Upper lobe of left lung (tissue), 6 donors: Measurements from ENCODE around the gene CTXN3. TPM values are rescaled to one million over a fixed set of nuclear protein-coding genes. Genes with fewer than 3 reads are reported as not detected.

ENCODE experiments used
- ATAC-seq, 2 donors: fragments of 200-7000 bp; cut with Tn5 transposase; one replicate each; pipeline ENCODE4 v1.9.1; 2022; ENCODE audit warnings: mild to moderate bottlenecking in 2 of 2, moderate library complexity in 2 of 2; ENCODE audit not compliant: low FRiP score in 2 of 2
- DNase-seq, 2 donors: peaks; one replicate each; pipeline ENCODE4 v3.0.0-alpha.2; 2019 to 2020
- H3K27ac ChIP-seq, 4 donors: fragments of 200-600 bp; sonication (generic); one replicate each; pipeline ENCODE4 v1.5.1; 2016 to 2019
- H3K27me3 ChIP-seq, 4 donors: fragments of 200-600 bp; sonication (generic); one replicate each; pipeline ENCODE4 v1.5.1; 2017 to 2019
- H3K36me3 ChIP-seq, 4 donors: fragments of 200-600 bp; sonication (generic); one replicate each; pipeline ENCODE4 v1.5.1; 2016 to 2019
- H3K4me1 ChIP-seq, 4 donors: fragments of 200-600 bp; sonication (generic); one replicate each; pipeline ENCODE4 v1.5.1; 2018 to 2019
- H3K4me3 ChIP-seq, 4 donors: fragments of 200-600 bp; sonication (generic); one replicate each; pipeline ENCODE4 v1.5.1; 2017 to 2019; ENCODE audit warnings: mild to moderate bottlenecking in 2 of 4, moderate library complexity in 1 of 4
- H3K9me3 ChIP-seq, 4 donors: fragments of 200-600 bp; sonication (generic); one replicate each; pipeline ENCODE4 v1.5.1; 2018 to 2019
- EP300 ChIP-seq, 4 donors: sonication (generic); formaldehyde crosslinking; IDR thresholded peaks; one replicate each; pipeline ENCODE4 v1.5.1; 2017; ENCODE audit warnings: antibody characterized with exemption in 4 of 4, control low read depth in 2 of 4
- POLR2A ChIP-seq, 4 donors: fragments of 450-650 bp; IDR thresholded peaks; one replicate each; pipeline ENCODE4 v1.5.1; 2016 to 2017; ENCODE audit warnings: antibody characterized with exemption in 4 of 4, mild to moderate bottlenecking in 2 of 4
- POLR2AphosphoS5 ChIP-seq, 2 donors: sonication (generic); formaldehyde crosslinking; IDR thresholded peaks; one replicate each; pipeline ENCODE4 v1.5.1; 2017; ENCODE audit warnings: antibody characterized with exemption in 2 of 2
- WGBS, 2 donors: methylation state at CpG; one replicate each; pipeline ENCODE4 v1.1.5; 2017 to 2018; 5-methylcytosine and 5-hydroxymethylcytosine counted together
- total RNA-seq, 6 donors: library from RNA; depleted of rRNA in 4 of 6; stranded (reverse); fragments of >200 nt in 4 of 6; gene quantifications; one replicate each; pipeline versions ENCODE4 v1.1.0 to v1.2.1, GENCODE V29; 2016 to 2021
- TF ChIP-seq, protein P1 (sequence below), 6 experiments: fragments of 450-650 bp in 4 of 6; fragments of 200-600 bp in 2 of 6; sonication (generic) in 2 of 6; IDR thresholded peaks; one replicate each; pipeline ENCODE4 v1.5.1; 2016 to 2019; ENCODE audit warnings: antibody characterized with exemption in 6 of 6
- donor health status: DM: no; HTN: no; CAD: no; lungs with moderate emphysema.
- donor health status: DM: no; HTN: yes; CAD: no; lungs with severe emphysema.

CTXN3 gene
- total RNA-seq, 6 donors from 2014 or later, result not detected

DNA sequence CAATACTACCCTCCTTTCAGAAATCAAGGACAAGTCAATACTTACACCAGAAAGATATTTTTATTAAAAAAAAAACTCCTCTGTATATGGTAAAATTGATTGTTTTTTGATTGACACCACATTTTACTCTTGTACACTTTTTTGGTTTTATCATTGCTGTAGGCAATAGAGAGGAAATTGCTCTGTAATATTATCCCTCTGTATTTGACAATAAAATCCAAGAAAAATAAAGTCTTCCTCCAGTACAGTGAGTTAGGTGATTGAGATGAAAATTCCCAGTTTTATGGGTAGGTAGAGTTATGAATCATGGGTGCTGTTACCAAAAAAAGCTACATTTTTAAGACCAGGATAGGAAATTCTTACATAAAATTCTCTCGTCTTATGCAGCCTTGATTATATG, 31.7 kb downstream of the CTXN3 start:
- H3K27me3 ChIP-seq, result no peaks in the 10 kb centered on the region
- peaks cover 0 to under 1% (median 0%) of the 10 kb centered on the region in 4 donors for H3K4me1 ChIP-seq
- H3K4me3 ChIP-seq, result no peak overlapping the region
- ATAC-seq (no peak), DNase-seq (no peak)
- no peaks in the 10 kb centered on the region for H3K36me3 ChIP-seq
- TF ChIP-seq EP300 (IDR thresholded peaks at IDR 0.05) (no peak), POLR2A (IDR thresholded peaks at IDR 0.05) (no peak), POLR2AphosphoS5 (IDR thresholded peaks at IDR 0.05) (no peak)
- TF ChIP-seq, protein P1, sequence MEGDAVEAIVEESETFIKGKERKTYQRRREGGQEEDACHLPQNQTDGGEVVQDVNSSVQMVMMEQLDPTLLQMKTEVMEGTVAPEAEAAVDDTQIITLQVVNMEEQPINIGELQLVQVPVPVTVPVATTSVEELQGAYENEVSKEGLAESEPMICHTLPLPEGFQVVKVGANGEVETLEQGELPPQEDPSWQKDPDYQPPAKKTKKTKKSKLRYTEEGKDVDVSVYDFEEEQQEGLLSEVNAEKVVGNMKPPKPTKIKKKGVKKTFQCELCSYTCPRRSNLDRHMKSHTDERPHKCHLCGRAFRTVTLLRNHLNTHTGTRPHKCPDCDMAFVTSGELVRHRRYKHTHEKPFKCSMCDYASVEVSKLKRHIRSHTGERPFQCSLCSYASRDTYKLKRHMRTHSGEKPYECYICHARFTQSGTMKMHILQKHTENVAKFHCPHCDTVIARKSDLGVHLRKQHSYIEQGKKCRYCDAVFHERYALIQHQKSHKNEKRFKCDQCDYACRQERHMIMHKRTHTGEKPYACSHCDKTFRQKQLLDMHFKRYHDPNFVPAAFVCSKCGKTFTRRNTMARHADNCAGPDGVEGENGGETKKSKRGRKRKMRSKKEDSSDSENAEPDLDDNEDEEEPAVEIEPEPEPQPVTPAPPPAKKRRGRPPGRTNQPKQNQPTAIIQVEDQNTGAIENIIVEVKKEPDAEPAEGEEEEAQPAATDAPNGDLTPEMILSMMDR (IDR thresholded peaks at IDR 0.05), result no peak
- H3K9me3 ChIP-seq, result no peaks in the 10 kb centered on the region
- WGBS, 2 donors, result 90 to 93% methylated on average over 1 of the region's 1 CpG
- H3K27ac ChIP-seq, result no peak overlapping the region

DNA sequence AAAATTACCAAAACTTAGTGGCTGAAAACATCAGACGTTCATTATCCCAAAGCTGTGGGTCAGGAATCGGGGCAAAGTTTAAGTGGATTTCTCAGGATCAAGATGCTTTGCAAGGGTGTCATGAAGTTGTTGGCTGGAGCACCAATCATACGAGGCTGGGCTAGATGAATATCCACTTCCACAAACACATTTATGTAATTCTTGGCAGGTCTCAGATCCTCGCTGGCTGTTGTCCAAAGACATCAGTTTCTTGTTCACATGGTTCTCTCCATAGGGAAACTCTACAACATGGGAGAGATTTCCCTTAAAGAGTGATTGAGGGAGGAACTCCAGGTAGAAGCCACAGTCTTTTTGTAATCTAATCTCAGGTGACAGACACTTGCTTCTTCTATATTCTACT, 34.1 kb downstream of the CTXN3 start:
- no peak for ATAC-seq
- H3K4me3 ChIP-seq, result no peak overlapping the region
- WGBS, 2 donors, result 48 to 70% methylated on average over 4 of the region's 4 CpGs
- no peak overlapping the region for H3K27ac ChIP-seq
- no peaks in the 10 kb centered on the region for H3K27me3 ChIP-seq
- H3K9me3 ChIP-seq, result no peaks in the 10 kb centered on the region
- no peaks in the 10 kb centered on the region for H3K36me3 ChIP-seq
- TF ChIP-seq POLR2AphosphoS5 (IDR thresholded peaks at IDR 0.05) (no peak), EP300 (IDR thresholded peaks at IDR 0.05) (no peak), POLR2A (IDR thresholded peaks at IDR 0.05) (no peak)
- TF ChIP-seq, protein P1 (IDR thresholded peaks at IDR 0.05), result no peak
- DNase-seq, result no peak
- peaks cover 0 to 7% (median 2%) of the 10 kb centered on the region in 4 donors for H3K4me1 ChIP-seq

DNA sequence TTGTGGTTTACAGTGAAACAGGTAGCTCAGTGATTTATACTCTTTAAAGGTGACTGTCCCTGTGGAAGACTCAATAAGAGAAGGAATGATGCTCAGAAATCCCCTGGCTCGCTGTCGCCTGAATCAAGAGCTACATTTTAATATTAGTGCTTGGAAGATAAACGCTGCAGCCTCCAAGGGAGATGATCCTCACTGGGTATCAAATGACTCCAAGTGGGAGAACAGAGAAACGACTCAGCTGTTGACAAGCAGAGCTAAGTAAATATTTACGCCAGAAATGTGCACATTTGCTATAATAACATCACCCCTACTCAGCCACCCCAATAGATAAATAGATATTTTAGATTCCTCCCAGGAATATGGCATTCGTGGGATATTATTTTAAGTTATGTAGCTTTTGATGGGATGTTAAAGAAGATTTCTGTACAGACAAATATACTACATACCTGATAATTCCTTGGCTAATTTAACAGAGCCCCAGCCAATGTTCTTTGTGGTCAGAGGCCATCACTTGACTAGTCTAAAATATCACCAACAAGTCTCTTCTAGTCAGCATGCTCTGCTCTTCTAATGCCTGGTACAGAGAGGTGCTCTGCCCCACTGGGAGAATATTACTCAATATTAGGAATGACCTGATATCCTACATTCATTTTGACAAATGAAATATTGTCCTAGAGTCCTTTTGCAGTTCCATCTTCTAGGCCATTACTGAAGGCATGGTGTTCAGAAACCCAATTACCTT, 36.0 kb downstream of the CTXN3 start:
- H3K4me3 ChIP-seq, result no peak overlapping the region
- H3K9me3 ChIP-seq, result no peaks in the 10 kb centered on the region
- no peak for DNase-seq
- H3K36me3 ChIP-seq, result no peaks in the 10 kb centered on the region
- H3K27me3 ChIP-seq, result no peaks in the 10 kb centered on the region
- WGBS, 2 donors, result 72 to 80% methylated on average over 6 of the region's 6 CpGs
- no peak for TF ChIP-seq POLR2A (IDR thresholded peaks at IDR 0.05)
- TF ChIP-seq, protein P1 (IDR thresholded peaks at IDR 0.05), result no peak
- no peak for TF ChIP-seq EP300 (IDR thresholded peaks at IDR 0.05)
- TF ChIP-seq POLR2AphosphoS5 (IDR thresholded peaks at IDR 0.05), result no peak
- no peak for ATAC-seq
- H3K4me1 ChIP-seq, result peaks cover 0 to 7% (median 2%) of the 10 kb centered on the region in 4 donors
- no peak overlapping the region for H3K27ac ChIP-seq

DNA sequence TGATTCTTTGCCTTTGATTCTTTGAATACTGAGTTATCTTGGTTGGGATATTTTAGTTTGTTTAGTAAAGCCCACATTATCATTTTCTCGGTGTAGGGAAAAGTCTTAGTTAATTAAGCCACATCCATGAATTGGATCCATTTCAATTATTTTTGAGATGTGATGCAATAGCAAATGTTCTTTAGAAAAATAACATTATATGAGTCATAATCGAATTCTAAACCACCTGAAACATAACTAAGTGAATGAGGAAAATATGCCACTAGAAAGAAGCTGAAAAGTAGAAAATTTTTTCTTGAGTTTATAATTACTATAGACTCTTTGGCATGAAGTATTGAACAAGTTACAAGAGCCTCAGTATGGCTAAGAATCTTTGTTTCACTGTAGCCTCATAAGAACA, 36.8 kb downstream of the CTXN3 start:
- WGBS, 2 donors, result 56 to 57% methylated on average over 2 of the region's 2 CpGs
- Histone ChIP-seq H3K27me3 (no peaks in the 10 kb centered on the region), H3K4me1 (peaks cover 0 to 7% (median 2%) of the 10 kb centered on the region in 4 donors), H3K36me3 (no peaks in the 10 kb centered on the region), H3K4me3 (no peak overlapping the region), H3K27ac (no peak overlapping the region), H3K9me3 (no peaks in the 10 kb centered on the region)
- TF ChIP-seq POLR2A (IDR thresholded peaks at IDR 0.05) (no peak), EP300 (IDR thresholded peaks at IDR 0.05) (no peak), POLR2AphosphoS5 (IDR thresholded peaks at IDR 0.05) (no peak)
- TF ChIP-seq, protein P1 (IDR thresholded peaks at IDR 0.05), result no peak
- ATAC-seq, result no peak
- DNase-seq, result no peak

DNA sequence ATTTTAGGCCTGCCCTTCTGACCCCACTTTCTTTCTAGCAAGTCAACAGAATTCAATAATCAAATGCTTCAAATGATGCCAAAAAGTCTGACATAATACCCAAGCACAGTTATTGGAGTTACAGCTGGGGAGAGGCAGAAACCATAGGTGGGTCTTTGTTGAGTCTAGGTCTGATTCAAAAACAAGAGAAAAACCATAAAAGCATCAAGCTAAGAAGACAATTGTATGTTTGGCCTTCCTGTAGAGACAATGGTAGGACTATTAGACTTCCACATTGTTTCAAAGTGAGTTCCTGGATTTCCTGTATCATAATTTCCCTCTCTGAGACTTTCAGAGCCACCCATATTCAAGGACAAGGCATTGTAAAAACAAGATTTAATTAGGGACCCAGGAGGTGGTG, 37.5 kb downstream of the CTXN3 start:
- no peaks in the 10 kb centered on the region for H3K36me3 ChIP-seq
- no peaks in the 10 kb centered on the region for H3K9me3 ChIP-seq
- H3K4me3 ChIP-seq, result no peak overlapping the region
- ATAC-seq, result no peak
- TF ChIP-seq EP300 (IDR thresholded peaks at IDR 0.05), result no peak
- DNase-seq, result no peak
- no peak overlapping the region for H3K27ac ChIP-seq
- H3K27me3 ChIP-seq, result no peaks in the 10 kb centered on the region
- peaks cover 0 to 7% (median 2%) of the 10 kb centered on the region in 4 donors for H3K4me1 ChIP-seq
